Left ventricle myocardium inferior (tissue), 1 donor: ENCODE results near the gene PLXNC1. TPM values are rescaled to one million over a fixed set of nuclear protein-coding genes. Genes with fewer than 3 reads are reported as not detected.

Experiments used
- DNase-seq: peaks from one replicate; pipeline ENCODE4 v3.0.0-alpha.2; 2020
- H3K27ac ChIP-seq: fragments of 200-600 bp; replicated peaks from 2 replicates; pipeline ENCODE4 v1.8.0; 2021
- H3K27me3 ChIP-seq: fragments of 200-600 bp; 2 replicates; pipeline ENCODE4 v1.8.0; 2021; ENCODE audit warnings: low read depth
- H3K36me3 ChIP-seq: fragments of 200-600 bp; 2 replicates; pipeline ENCODE4 v1.8.0; 2021
- H3K4me1 ChIP-seq: fragments of 200-600 bp; 2 replicates; pipeline ENCODE4 v1.8.0; 2021
- H3K4me3 ChIP-seq: fragments of 200-600 bp; 2 replicates; pipeline ENCODE4 v1.8.0; 2021; ENCODE audit warnings: mild to moderate bottlenecking, moderate library complexity
- H3K9me3 ChIP-seq: fragments of 200-600 bp; replicated peaks from 2 replicates; pipeline ENCODE4 v1.8.0; 2021
- CTCF ChIP-seq: fragments of 200-600 bp; IDR thresholded peaks from 2 replicates; pipeline ENCODE4 v1.8.0; 2021; ENCODE audit warnings: antibody characterized with exemption, mild to moderate bottlenecking, borderline replicate concordance
- intact Hi-C: fragments of 100-400 bp; cut with micrococcal nuclease; formaldehyde crosslinking; loops from one replicate; pipeline ENCODE4 v1.11.0; 2022
- total RNA-seq: library from RNA; stranded (reverse); fragmentation: NEBNext Ultra II Directional; extraction: Animal tissue kit (Norgen Biotek cat#: 25700); gene quantifications from one replicate; pipeline ENCODE4 v1.2.1, GENCODE V29; 2021
- donor health status: DM: no; HTN: yes; CAD: no; lungs with severe emphysema.

Gene PLXNC1
- total RNA-seq, 1 donor from 2014 or later, result 2.5 TPM

GRCh38 chr12:94263905-94264561 lies 115.7 kb downstream of the PLXNC1 start:
- H3K27ac ChIP-seq, result peak overlapping the region; percentile 87
- H3K9me3 ChIP-seq, result no peaks in the 10 kb centered on the region
- H3K4me3 ChIP-seq, result no peak overlapping the region
- DNase-seq, result no peak
- intact Hi-C loops, result no loop called here
- TF ChIP-seq CTCF, result no peak
- H3K4me1 ChIP-seq, result peaks cover 61% of the 10 kb centered on the region
- H3K36me3 ChIP-seq, result no peaks in the 10 kb centered on the region
- H3K27me3 ChIP-seq, result no peaks in the 10 kb centered on the region

GRCh38 chr12:94264736-94265485 lies 116.5 kb downstream of the PLXNC1 start:
- peak overlapping the region; percentile 87 for H3K27ac ChIP-seq
- DNase-seq, result no peak
- H3K27me3 ChIP-seq, result no peaks in the 10 kb centered on the region
- H3K4me1 ChIP-seq, result peaks cover 61% of the 10 kb centered on the region
- no peak for TF ChIP-seq CTCF
- H3K4me3 ChIP-seq, result no peak overlapping the region
- intact Hi-C loops, result no loop called here
- no peaks in the 10 kb centered on the region for H3K36me3 ChIP-seq
- H3K9me3 ChIP-seq, result no peaks in the 10 kb centered on the region

- no peaks in the 10 kb centered on the region for H3K27me3 ChIP-seq
- no peak overlapping the region for H3K27ac ChIP-seq
- no peaks in the 10 kb centered on the region for H3K36me3 ChIP-seq
- TF ChIP-seq CTCF, result no peak
- no peaks in the 10 kb centered on the region for H3K9me3 ChIP-seq
- no peak for DNase-seq
- peaks cover 55% of the 10 kb centered on the region for H3K4me1 ChIP-seq
- H3K4me3 ChIP-seq, result no peak overlapping the region
- intact Hi-C loops, result no loop called here
These were observed 117.2 kb downstream of the PLXNC1 start for GRCh38 chr12:94265539-94265938.

- Histone ChIP-seq H3K4me1 (peaks cover 49% of the 10 kb centered on the region), H3K27me3 (no peaks in the 10 kb centered on the region), H3K36me3 (no peaks in the 10 kb centered on the region), H3K27ac (peak overlapping the region; percentile 70), H3K4me3 (no peak overlapping the region), H3K9me3 (no peaks in the 10 kb centered on the region)
- no peak for TF ChIP-seq CTCF
- DNase-seq, result no peak
- intact Hi-C loops, result no loop called here
These were observed 117.8 kb downstream of the PLXNC1 start for GRCh38 chr12:94265966-94266745.

- H3K27ac ChIP-seq, result peak overlapping the region; percentile 70
- H3K4me1 ChIP-seq, result peaks cover 41% of the 10 kb centered on the region
- no peak for DNase-seq
- H3K4me3 ChIP-seq, result no peak overlapping the region
- no peak for TF ChIP-seq CTCF
- no peaks in the 10 kb centered on the region for H3K9me3 ChIP-seq
- no peaks in the 10 kb centered on the region for H3K27me3 ChIP-seq
- no peaks in the 10 kb centered on the region for H3K36me3 ChIP-seq
- intact Hi-C loops, result no loop called here
These were observed 118.6 kb downstream of the PLXNC1 start for GRCh38 chr12:94266796-94267536.
